HG02642 (cell line): ENCODE measurements around the gene WWC2.
"Not testable (repeated sequence)": the region's sequence is repeated elsewhere in the genome, so short reads cannot be mapped to it uniquely, and the experiment has no call there.

Experiments
- ATAC-seq: cut with Tn5 transposase; IDR thresholded peaks from one replicate; pipeline ENCODE4 v1.9.1; 2021; ENCODE audit warnings: mild to moderate bottlenecking; ENCODE audit not compliant: unreplicated experiment, poor library complexity

The WWC2 gene

GRCh38 chr4:183321516-183321915, 222.5 kb downstream of the WWC2 start:
- no peak for ATAC-seq

- no peak for ATAC-seq
Measured at GRCh38 chr4:183322326-183322725, 223.3 kb downstream of the WWC2 start, which contains the start of gene CLDN24. Gene CLDN24, minus strand, starts transcription at chr4:183322426. Its CDS starts 0 bp downstream, at chr4:183322426.

GRCh38 chr4:183323295-183323694, 224.2 kb downstream of the WWC2 start:
- no peak for ATAC-seq

- ATAC-seq, result not testable (repeated sequence)
Measured at GRCh38 chr4:183324056-183324455, 225.0 kb downstream of the WWC2 start.

DNA sequence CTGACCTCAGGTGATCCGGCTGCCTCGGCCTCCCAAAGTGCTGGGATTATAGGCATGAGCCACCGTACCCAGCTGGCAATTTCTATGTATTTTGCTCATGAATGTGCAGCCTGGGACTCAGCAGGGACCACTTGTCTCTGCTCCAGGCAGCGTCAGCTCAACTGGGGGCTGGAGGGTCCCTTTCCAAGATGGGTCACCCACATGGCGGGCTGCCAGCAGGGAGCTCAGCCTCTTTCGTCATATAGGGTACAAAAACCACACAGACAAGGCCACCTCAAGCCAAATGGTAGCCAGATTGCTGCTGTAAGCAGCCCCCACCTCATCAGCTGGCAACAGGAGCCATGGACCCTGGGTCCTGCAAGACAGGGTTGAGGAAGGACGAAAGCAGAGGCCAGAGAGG, 225.6 kb downstream of the WWC2 start:
- no peak for ATAC-seq

DNA sequence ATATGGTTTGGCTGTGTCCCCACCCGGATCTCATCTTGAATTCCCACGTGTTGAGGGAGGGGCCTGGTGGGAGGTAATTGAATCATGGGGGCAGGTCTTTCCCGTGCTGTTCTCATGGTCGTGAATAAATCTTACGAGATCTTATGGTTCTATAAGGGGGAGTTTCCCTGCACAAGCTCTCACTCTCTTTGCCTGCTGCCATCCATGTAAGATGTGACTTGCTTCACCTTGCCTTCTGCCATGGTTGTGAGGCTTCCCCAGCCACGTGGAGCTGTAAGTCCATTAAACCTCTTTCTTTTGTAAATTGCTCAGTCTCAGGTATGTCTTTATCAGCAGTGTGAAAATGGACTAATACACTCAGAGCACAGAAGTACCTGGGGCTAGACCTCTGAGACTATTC, 227.3 kb downstream of the WWC2 start:
- ATAC-seq, result not testable (repeated sequence)

GRCh38 chr4:183326853-183327252, 227.8 kb downstream of the WWC2 start:
- no peak for ATAC-seq

GRCh38 chr4:183327827-183328226, 228.8 kb downstream of the WWC2 start:
- no peak for ATAC-seq

GRCh38 chr4:183328832-183329231, 229.8 kb downstream of the WWC2 start:
- no peak for ATAC-seq

DNA sequence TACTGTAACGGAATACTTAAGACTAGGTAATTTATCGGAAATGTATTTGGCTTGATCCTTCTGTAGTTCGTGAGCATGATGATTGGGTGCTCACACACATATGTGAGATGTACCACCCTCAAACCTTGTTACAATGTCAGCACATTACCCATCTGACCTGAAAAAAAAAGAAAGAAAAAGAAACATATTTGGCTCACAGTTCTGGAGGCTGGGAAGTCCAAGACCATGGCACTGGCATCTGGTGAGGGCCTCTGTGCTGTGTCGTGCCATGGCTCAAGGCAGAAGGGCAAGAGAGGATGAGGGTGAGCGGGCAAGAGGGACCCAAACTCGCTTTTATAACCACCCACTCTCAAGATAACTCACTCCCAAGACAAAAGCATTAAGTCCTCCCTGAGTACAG, 230.2 kb downstream of the WWC2 start:
- ATAC-seq, result no peak

- ATAC-seq, result no peak
Measured at GRCh38 chr4:183329954-183330742, 231.1 kb downstream of the WWC2 start.

DNA sequence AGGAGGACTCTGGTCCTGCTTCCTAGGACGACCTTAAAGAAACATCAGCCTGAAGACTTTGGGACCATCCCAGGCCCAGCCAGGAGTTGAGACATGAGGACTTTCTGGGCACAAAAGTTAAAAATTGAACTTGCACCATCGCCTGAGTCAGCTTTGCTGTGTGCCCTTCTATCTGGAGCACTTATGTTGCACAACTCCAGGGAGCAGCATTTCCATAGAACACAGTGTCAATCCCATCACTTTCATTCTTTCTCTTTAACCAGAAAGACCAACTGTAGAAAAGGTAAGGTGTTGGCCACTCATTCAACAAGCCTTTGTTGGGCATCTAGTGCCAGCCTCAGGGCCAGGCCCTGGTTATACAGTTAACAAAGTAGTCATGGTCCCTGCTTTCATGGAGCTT, 231.8 kb downstream of the WWC2 start:
- no peak for ATAC-seq

DNA sequence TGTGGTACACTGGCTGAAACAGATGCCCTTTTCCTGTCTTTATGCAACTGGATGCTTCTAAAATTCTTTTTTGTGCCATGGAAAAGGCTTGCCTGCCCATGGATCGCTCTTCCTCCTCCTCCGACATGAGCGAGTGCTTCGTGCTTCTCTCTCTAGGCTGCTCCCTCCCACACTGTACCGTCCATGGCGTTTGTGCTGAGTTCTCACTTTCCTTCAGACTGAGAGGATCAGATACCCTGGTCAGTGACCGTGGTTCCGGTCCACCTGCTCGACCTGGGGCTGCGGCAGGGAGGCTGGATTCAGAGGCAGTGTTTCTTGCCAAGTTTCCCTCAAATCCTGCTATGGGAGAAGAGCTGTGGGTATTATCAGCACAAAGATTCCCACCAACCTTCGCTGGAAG, 233.4 kb downstream of the WWC2 start:
- ATAC-seq, result no peak

GRCh38 chr4:183333202-183333601, 234.1 kb downstream of the WWC2 start:
- ATAC-seq, result no peak

GRCh38 chr4:183333983-183334382, 234.9 kb downstream of the WWC2 start:
- ATAC-seq, result no peak

GRCh38 chr4:183335369-183335940, 236.4 kb downstream of the WWC2 start:
- no peak for ATAC-seq

DNA sequence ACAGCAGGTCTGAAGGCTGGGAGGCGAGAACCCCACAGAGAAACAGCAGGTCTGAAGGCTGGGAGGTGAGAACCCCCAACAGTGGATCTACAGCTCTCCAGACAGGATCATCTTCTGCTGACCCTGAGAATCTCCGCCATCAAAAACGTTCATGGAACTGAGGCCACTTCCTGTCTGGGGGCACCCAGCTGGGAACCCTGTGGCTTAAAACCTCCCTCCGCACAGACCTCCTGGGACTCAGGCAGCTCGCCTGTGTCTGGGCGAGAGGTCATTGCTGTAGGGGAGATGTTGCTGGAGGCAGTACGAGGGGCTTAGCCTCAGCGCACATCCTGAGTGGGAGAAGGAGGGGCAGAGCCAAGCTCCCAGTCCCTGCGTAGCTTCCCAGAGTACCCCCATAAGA, 238.3 kb downstream of the WWC2 start:
- no peak for ATAC-seq

- ATAC-seq, result no peak
Measured at GRCh38 chr4:183337833-183338232, 238.8 kb downstream of the WWC2 start.

DNA sequence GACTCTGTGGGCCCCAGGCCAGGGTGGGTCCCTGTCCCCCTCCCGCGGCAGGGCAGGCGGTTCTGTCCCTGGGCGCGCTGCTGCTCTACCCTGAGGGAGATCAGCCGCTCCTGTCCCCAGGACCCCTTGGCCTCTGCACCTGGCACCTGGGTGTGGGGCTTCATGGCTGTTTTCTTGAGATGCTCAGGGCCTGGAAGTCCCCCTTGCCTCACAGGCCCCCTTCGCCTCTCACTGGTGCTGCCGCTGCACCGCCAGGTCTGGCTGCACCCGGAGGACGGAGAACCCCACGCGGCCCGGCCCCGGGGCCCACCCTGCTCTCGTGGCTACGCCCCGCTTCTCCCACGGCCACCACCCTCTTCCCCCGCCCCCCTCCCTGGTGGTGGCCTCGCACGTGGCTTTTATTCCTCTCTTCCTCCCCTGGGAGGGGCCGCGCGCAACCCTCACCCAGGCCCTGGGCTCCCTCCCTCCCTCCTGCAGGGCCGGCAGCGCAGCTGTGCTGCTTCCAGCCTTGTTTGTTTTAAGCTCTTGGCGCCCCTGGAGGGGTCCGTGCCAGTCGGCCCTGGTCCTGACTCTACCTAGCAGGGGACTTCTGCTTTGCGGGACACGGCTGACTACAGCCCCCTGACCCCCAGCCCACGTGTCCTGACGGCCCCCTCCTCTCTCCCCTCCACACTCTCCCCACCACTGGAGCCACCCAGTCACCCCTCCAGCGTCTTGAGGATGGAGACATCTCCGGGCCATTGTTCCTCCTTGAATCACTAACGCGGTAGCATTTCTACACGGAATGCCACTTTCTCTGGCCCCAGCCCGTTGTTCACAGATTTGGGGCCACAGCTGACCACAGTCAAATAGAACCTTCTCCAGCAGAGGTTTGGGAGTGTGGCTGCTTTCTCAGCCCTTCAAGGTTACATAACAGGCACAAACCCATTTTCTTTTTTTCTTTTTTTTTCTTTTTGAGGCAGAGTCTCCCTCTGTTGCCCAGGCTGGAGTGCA, 243.8 kb downstream of the WWC2 start:
- ATAC-seq, result no peak

DNA sequence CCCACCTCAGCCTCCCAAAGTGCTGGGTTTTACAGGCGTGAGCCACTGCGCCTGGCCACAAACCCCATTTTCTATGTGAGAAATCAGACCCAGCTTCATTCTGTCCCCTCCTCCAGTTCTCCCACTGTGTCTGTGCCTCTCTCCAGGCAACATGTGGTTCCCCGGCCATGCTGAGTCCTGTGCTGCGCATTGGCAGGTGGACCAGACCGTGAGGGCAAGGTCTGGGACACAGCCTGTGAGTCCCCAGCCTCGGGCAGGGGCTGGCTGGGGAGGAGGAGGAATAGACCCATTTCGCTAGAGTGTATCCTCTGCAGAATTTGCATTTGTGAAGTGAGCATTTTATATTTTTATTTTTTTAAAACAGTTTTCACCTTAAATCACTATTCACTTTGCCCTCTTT, 244.7 kb downstream of the WWC2 start:
- no peak for ATAC-seq
